Activated T-cell treated with anti-CD3 and anti-CD28 coated beads, Interleukin-2, amount 50 U/mL, for 72 hours (primary cell): ENCODE results near the gene CIDEB. TPM values are rescaled to one million over a fixed set of nuclear protein-coding genes. Genes with fewer than 3 reads are reported as not detected.

ENCODE experiments used
- ATAC-seq, 2 donors: fragments of 150-1000 bp; cut with Tn5 transposase; replicated peaks in 1 of 2; 2 replicates each; pipeline ENCODE4 v1.10.0; 2021; ENCODE audit warnings: moderate library complexity in 2 of 2, mild to moderate bottlenecking in 1 of 2
- DNase-seq, 2 donors: peaks; one replicate each; pipeline ENCODE4 v3.0.0; 2021 to 2022; ENCODE audit warnings: mixed read lengths in 1 of 2
- H3K27ac Mint-ChIP-seq: one replicate; pipeline ENCODE4 v1.8.0; 2022; ENCODE audit warnings: mild to moderate bottlenecking, moderate library complexity, mixed read lengths
- H3K27me3 Mint-ChIP-seq: one replicate; pipeline ENCODE4 v1.8.0; 2022; ENCODE audit warnings: low read depth, mixed read lengths
- H3K36me3 Mint-ChIP-seq, 2 donors: one replicate each; pipeline ENCODE4 v1.8.0; 2022; ENCODE audit warnings: mixed read lengths in 2 of 2, mild to moderate bottlenecking in 1 of 2; ENCODE audit not compliant: insufficient read depth in 2 of 2
- H3K4me1 Mint-ChIP-seq: one replicate; pipeline ENCODE4 v1.8.0; 2022; ENCODE audit warnings: low read depth, mixed read lengths
- H3K4me3 Mint-ChIP-seq, 2 donors: one replicate each; pipeline ENCODE4 v1.8.0; 2022; ENCODE audit warnings: mild to moderate bottlenecking in 2 of 2, mixed read lengths in 2 of 2, moderate library complexity in 2 of 2
- H3K9me3 Mint-ChIP-seq, 2 donors: one replicate each; pipeline ENCODE4 v1.8.0; 2022; ENCODE audit warnings: mixed read lengths in 2 of 2
- total RNA-seq, 2 donors: library from RNA; stranded (reverse); gene quantifications; one replicate each; pipeline ENCODE4 v1.2.3, GENCODE V29; 2022

The CIDEB gene
- total RNA-seq, 2 donors from 2014 or later: 11.6 to 12.9 TPM

DNA sequence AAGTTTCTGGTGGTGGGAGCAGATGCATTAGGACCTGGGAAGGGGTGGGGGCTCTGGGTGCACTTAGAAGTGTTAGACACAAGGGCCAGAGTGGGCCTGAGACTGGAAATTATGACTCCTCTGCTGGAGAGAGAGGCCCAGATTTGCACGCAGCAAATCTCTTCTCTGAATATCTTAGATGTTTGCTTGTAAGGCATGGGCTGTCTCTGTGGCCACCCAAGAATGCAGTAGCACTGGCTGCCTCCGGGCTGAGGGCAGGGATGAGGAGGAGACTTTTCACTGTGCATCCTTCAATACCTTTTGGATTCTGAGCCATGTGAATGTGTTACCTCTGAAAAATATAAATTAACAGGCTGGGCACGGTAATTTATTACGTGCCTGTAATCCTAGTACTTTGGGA is 22.4 kb downstream of the CIDEB start:
- Mint-ChIP-seq H3K36me3 (peaks cover 0 to 4% of the 10 kb centered on the region in 2 donors), H3K27ac (no peak overlapping the region), H3K27me3 (peaks cover 6% of the 10 kb centered on the region), H3K4me1 (peaks cover 49% of the 10 kb centered on the region), H3K4me3 (no peak overlapping the region), H3K9me3 (no peaks in the 10 kb centered on the region)
- DNase-seq: no peak
- ATAC-seq: no peak

DNA sequence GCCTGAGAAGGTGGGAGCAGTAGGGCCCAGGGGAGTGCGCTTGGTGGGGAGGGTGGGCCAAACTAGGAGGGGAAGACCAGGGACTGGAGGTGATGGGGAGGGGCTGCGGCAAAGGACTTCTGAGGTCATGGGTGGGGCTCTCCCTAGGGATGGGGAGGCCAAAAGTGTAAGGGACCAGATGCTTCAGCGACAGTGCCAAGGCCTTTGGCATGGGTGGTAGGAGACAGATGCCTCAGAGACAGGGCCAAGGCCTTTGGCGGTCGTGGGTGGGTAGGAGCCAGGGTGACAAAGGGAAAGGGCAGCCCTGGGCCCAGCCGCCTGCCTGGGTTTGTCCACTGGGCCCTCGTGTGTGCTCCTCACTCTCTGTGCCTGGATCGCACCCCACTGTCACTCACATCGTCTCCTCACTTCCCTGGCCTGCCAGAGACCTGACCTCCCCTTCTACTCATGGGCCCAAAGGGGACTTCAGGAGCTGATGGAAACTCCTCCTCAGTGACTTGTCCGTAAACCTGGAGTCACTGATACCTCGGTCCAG is 23.2 kb downstream of the CIDEB start:
- Mint-ChIP-seq H3K9me3 (no peaks in the 10 kb centered on the region), H3K4me1 (peaks cover 49% of the 10 kb centered on the region), H3K27ac (no peak overlapping the region), H3K36me3 (no peaks in the 10 kb centered on the region), H3K4me3 (no peak overlapping the region), H3K27me3 (peaks cover 6% of the 10 kb centered on the region)
- ATAC-seq (no peak), DNase-seq (no peak)

DNA sequence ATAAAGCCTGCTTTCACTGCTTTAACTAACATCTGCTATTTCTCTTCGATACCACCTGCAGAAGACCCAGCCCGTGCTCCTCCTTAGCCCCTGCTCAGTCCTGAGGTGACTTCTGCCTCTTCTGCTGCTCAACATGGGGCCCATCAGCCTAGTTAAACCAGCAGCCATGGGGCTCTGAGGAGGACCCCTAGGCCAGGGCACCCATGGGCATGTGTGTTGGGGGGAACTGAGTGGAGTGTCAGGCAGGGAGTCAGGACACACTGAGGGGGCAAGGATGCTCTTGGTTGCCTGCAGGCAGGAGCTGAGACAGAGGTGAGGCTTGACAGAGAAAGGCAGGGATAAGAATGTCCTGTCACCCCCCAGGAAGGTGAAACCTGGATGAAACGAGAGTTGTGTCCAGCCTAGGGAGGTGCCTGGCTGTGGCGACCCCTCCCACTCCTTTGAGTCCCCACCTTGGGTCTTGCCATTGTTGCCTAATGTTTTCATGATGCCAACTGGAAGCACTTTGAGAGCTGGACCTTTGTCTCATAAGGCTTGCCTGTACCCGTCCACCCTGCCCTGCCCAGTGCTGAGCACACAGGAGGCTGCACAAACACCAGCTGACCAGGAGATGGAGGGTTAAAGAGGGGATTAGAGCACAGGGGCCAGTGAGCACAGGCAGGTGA is 23.8 kb downstream of the CIDEB start:
- Mint-ChIP-seq H3K9me3 (no peaks in the 10 kb centered on the region), H3K4me3 (no peak overlapping the region), H3K27ac (no peak overlapping the region), H3K27me3 (peaks cover 6% of the 10 kb centered on the region), H3K36me3 (no peaks in the 10 kb centered on the region), H3K4me1 (peaks cover 49% of the 10 kb centered on the region)
- no peak for ATAC-seq
- DNase-seq: no peak

DNA sequence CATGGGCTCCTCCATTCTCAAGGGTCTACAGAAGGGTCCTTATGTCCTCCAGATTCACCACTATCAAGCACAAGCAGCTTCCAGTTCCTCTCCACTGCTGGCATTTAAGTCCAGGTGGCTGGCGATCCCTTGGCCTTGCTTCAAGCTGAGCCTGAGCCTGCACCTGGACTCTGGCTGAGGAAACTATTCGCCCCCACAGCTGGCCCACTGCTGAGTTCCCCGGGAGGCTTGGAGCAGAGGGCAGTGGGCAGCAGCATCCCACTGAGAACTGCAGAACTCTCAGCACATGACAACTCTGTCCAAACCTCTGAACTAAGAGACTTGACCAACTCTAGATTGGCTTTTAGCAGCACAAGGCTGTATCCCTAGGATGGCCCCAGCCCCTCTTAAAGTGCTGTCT is 25.0 kb downstream of the CIDEB start:
- DNase-seq: no peak
- Mint-ChIP-seq H3K36me3 (peaks cover 3 to 4% of the 10 kb centered on the region in 2 donors), H3K27me3 (peaks cover 6% of the 10 kb centered on the region), H3K4me1 (peaks cover 49% of the 10 kb centered on the region), H3K4me3 (no peak overlapping the region), H3K9me3 (peaks cover 0 to 7% of the 10 kb centered on the region in 2 donors), H3K27ac (no peak overlapping the region)
- no peak for ATAC-seq

DNA sequence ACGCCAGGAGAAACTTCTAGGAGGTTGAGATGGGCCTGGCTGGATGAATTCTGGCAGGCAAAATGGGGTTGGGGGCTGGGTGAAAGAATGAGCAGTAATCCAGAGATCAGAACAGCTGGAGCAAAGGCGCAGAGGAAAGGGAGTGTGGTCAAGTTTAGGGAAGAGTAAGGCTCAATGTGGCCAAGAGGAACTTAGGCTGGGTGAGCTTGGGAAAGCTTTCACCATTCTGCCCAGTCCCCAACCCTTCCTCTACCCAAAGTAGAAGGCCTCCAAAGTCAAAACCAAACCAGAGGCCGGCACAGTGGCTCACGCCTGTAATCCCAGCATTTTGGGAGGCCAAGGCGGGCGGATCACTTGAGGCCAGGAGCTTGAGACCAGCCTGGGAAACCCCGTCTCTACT is 26.1 kb downstream of the CIDEB start:
- DNase-seq (no peak), ATAC-seq (no peak)
- no peak overlapping the region for H3K4me3 Mint-ChIP-seq
- H3K27ac Mint-ChIP-seq: no peak overlapping the region
- peaks cover 0 to 7% of the 10 kb centered on the region in 2 donors for H3K9me3 Mint-ChIP-seq
- H3K27me3 Mint-ChIP-seq: peaks cover 6% of the 10 kb centered on the region
- peaks cover 51% of the 10 kb centered on the region for H3K4me1 Mint-ChIP-seq
- peaks cover 3 to 4% of the 10 kb centered on the region in 2 donors for H3K36me3 Mint-ChIP-seq

DNA sequence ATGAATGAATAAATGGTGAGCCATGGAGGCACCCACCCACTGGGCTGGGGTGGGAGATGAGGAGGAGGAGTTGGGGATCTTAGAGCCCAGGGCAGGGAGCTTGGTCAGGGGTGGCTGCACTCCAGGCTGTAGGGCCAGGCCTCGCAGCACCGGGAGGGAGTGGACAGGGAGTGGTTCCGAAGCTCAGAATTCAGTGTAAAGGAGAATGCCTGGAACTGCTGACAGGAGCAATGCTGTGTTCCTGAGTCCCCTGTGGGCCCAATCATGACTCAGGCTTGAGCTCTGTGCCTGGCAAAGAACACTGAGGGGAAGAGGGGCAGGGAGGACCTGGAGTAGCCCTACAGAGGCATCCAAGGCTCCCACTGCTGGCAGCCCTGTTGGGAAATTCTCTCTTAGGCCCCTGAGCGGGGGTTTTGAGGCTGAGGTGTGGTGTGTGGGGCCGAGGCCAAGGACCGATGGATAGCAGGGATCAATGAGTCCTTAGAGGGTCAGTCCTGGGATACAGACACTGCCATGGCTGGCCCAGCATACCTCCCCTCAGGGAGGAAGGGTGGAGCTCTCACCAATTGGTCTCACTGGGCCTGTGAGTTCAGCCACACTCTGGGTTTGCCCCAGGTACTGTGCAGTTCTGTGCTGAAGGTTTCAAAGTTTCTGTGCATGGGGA is 26.8 kb downstream of the CIDEB start:
- Mint-ChIP-seq H3K4me1 (peaks cover 52% of the 10 kb centered on the region), H3K9me3 (peaks cover 0 to 7% of the 10 kb centered on the region in 2 donors), H3K36me3 (peaks cover 3 to 4% of the 10 kb centered on the region in 2 donors), H3K27me3 (peaks cover under 1% of the 10 kb centered on the region), H3K27ac (peak overlapping the region; percentile 18), H3K4me3 (no peak overlapping the region)
- ATAC-seq (no peak), DNase-seq (no peak)

DNA sequence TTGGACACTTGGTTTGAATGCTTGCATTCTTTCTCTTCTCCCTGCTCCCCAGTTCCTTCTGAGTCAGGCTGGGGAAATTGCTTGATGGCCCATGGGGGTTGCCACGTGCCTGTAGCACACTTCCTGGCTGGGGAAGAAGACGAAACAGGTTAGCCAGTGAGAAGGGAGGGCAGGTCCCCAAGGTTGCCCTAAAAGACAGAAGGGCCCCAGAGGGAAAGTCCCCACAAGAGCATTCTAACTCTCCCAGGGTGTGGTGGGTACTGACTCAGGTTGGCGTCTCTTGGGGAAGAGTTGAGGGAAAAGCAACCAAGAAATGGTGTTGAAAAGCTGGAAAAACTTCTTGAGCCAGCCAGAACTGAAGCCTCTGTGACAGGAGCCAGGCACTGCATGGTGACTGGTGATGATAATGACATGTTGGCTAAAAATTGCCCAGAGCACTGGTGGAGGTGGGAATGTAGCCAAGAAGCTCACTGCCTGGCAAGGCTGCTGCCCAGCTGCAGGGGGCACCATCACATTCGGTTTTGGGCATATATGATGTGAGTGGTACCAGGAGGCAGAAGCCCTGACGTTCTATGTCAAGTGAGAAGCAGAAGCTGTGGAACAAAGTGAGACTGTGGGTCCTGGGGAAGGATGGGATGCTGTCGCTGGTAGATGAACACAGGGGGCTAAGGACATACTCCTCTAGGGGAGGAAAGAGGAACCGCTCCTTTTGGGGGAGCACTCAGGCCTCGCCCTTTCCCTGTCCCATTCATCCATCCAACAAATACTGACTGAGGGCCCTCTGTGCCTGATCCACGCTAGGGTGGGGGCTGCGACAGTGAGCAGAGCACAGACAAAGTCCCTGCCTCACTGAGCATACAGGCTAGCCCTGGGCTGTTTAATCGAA is 28.2 kb downstream of the CIDEB start:
- Mint-ChIP-seq H3K36me3 (peaks cover 3 to 4% of the 10 kb centered on the region in 2 donors), H3K9me3 (peaks cover 0 to 7% of the 10 kb centered on the region in 2 donors), H3K27ac (peak overlapping the region; percentile 27), H3K27me3 (no peaks in the 10 kb centered on the region), H3K4me3 (peak overlapping the region; percentile 60 to 64), H3K4me1 (peaks cover 62% of the 10 kb centered on the region)
- peak; percentile 83 to 88 for ATAC-seq
- DNase-seq: peak; percentile 62 to 65

DNA sequence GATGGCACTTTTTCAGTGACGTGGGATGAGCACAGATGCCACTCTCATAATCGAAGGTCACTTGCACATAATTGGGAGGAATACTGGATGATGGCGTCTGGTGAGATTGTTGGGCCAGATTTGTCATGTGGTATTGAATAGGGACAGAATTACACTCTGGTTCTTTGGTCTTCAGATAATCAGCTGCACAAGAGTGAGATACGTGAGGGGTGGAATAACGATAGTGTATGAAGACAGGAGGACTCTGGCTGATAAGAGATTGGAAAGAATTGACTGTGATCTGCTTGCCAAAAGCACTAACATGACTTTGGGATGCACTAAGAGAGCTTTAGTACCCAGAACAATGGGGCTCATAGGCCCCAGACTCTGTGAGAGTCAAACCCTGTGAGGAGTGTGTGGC is 29.4 kb downstream of the CIDEB start:
- Mint-ChIP-seq H3K4me1 (peaks cover 74% of the 10 kb centered on the region), H3K36me3 (peaks cover 3 to 4% of the 10 kb centered on the region in 2 donors), H3K4me3 (peak overlapping the region; percentile 60 to 64), H3K9me3 (peaks cover 0 to 7% of the 10 kb centered on the region in 2 donors), H3K27ac (peak overlapping the region; percentile 40), H3K27me3 (no peaks in the 10 kb centered on the region)
- DNase-seq (no peak), ATAC-seq (no peak)

DNA sequence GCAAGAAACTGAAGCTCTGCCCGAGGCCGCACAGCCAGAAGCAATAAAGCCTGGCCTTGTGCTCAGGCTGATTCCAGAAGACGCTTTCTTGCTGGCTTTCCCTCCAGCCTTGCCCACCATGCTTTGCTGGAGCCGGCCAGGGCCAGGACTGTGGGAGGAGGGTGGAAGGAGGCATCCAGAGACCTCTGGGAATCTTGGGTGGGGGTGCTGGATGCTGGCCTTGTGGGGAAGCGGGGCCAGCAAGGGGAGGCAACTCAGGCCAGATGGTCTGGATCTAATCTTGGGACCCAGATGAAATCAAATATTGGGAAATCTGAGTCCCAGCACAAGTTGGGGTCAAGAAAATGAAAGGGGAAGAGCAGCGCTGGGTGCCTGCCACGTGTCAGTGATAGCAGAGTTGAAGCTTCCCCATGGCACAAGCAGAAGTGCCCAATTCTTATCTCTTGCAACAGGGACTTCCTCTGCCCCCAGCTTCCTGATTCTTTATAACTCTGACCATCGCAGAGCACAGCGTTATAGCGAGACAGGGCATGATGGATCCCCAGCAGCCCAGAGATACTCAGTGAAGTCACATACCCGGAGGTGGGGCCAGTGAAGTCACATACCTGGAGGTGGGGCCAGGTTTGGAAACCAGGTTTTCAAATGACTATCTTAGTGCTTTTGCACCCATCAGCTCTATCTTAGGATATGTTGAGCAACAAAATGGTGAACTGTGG is 30.0 kb downstream of the CIDEB start:
- no peaks in the 10 kb centered on the region for H3K27me3 Mint-ChIP-seq
- DNase-seq (peak; percentile 36 to 49), ATAC-seq (no peak)
- H3K27ac Mint-ChIP-seq: peak overlapping the region; percentile 40
- H3K9me3 Mint-ChIP-seq: peaks cover 0 to 7% of the 10 kb centered on the region in 2 donors
- peaks cover 3 to 4% of the 10 kb centered on the region in 2 donors for H3K36me3 Mint-ChIP-seq
- peaks cover 80% of the 10 kb centered on the region for H3K4me1 Mint-ChIP-seq
- peak overlapping the region; percentile 60 to 64 for H3K4me3 Mint-ChIP-seq

DNA sequence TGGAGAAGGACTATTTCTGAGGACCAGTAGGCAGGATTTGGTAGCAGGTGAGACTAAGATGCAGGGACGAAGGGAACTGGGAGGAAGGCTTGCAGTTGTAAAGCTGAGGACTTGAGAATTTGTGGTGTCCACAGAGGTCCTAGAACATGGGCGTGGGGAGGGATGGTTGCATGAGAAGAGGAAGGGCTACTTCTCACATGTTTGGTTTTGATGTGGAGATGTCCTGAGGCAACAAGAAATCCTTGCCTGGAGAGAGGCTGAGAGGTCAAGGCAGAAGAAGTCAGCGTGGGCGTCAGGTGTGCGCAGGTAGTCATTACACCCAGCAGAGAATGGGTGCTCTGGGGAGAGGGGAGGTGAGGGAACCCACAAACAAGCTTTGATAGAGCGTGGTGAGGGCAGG is 30.7 kb downstream of the CIDEB start:
- DNase-seq (no peak), ATAC-seq (no peak)
- Mint-ChIP-seq H3K9me3 (peaks cover 0 to 7% of the 10 kb centered on the region in 2 donors), H3K4me3 (peak overlapping the region in 1 of 2 donors; percentile 27), H3K27me3 (no peaks in the 10 kb centered on the region), H3K36me3 (peaks cover 3 to 4% of the 10 kb centered on the region in 2 donors), H3K27ac (peak overlapping the region; percentile 1), H3K4me1 (peaks cover 87% of the 10 kb centered on the region)

DNA sequence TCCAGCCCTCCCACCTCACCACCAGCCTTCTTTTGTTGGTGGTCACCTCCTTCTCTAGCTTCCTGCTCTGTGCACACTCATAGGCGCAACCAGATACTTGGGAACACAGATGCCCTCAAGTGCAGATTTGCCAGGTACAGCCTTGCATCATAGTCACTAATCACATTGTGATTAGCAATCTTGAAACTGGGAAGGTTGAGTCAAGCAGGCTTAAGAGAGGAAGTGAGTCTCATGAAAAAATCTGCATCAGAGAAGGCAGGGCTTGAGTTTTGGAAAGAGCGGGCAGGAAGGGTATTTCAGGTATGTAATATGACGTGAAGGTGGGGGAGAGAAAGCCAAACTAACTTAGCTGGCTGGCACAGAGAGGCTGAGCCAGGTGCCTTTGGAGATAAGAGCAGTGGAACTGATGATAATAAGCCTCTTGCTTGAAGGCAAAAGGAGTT is 33.7 kb downstream of the CIDEB start:
- Mint-ChIP-seq H3K36me3 (peaks cover 3 to 4% of the 10 kb centered on the region in 2 donors), H3K4me3 (peak overlapping the region; percentile 60), H3K9me3 (peaks cover 0 to 7% of the 10 kb centered on the region in 2 donors), H3K27ac (peak overlapping the region; percentile 9), H3K4me1 (peaks cover 79% of the 10 kb centered on the region), H3K27me3 (no peaks in the 10 kb centered on the region)
- peak; percentile 72 to 75 for DNase-seq
- ATAC-seq: peak; percentile 64 to 68

DNA sequence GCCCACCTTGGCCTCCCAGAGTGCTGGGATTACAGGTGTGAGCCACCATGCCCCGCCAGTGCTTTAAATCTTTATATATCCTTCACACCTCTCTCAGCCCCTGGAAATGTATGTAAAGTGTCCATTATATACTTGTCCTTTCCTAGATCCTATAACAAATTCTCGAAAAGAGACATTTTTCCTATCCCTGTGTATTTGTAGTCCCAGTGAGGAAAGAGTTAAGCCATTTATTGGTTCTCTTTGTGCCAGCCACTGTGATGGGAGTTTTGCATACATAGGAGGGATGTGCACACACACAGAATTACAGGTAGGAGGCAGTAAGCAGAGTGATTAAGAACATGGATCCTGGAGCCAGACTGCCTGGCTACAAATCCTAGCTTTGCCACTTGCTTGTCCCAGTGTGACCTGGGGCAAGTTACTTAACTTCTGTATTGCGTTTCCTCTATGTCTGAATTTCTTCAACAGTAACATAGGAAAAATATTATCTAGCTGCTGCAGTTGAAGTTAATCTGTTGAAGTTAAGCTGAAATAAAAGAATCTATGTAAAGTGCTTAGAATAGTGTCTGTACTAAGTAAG is 34.3 kb downstream of the CIDEB start:
- Mint-ChIP-seq H3K27ac (peak overlapping the region; percentile 83), H3K4me1 (peaks cover 73% of the 10 kb centered on the region), H3K4me3 (peak overlapping the region; percentile 60)

More for the DNA sequence above, 34.3 kb downstream of the CIDEB start:
- peaks cover 0 to 5% of the 10 kb centered on the region in 2 donors for H3K9me3 Mint-ChIP-seq
- H3K36me3 Mint-ChIP-seq: peaks cover 3 to 4% of the 10 kb centered on the region in 2 donors
- DNase-seq (no peak), ATAC-seq (no peak)
- no peaks in the 10 kb centered on the region for H3K27me3 Mint-ChIP-seq
